HG03064 (cell line): ENCODE data around the gene IPO11.

Source experiments
- ATAC-seq: cut with Tn5 transposase; IDR thresholded peaks from one replicate; pipeline ENCODE4 v1.9.1; 2021; ENCODE audit warnings: low read depth; ENCODE audit not compliant: unreplicated experiment

The IPO11 gene

DNA sequence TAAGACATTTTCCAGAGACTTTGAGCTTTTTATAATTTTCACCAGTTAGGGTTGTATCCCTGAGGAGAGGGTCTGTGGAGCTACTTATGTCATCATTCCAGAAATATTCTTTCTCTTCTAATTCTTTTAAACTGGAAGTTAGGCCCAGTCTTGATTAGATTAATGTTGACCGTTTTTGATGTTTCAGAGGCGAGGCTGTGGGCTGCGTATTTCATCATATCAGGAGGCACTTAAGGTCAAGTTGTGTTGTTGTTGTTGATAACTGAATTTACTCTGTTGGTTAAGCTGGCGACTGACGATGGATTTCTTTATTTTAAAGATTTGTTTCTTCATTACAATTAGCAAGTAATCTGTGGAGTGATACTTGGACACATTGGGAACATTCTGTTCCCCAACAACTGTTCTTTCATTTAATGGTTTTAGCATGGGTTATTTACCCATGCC, 20.1 kb downstream of the IPO11 start:
- no peak for ATAC-seq

DNA sequence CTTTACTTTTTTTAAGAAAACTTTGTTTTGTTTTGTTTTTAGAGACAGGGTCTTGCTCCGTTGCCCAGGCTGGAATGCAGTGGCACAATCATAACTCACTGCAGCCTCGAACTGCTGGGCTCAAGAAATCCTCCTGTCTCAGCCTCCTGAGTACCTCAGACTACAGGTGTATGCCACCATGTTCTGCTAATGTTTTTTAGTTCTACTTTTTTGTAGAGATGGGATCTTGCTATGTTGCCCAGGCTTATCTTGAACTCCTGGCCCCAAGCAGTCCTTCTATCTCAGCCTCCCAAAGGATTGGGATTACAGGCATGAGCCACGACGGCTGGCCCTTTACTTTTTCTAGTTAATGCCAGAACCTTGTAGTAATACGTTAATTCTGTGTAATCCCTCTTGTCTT, 36.0 kb downstream of the IPO11 start:
- ATAC-seq, result no peak

DNA sequence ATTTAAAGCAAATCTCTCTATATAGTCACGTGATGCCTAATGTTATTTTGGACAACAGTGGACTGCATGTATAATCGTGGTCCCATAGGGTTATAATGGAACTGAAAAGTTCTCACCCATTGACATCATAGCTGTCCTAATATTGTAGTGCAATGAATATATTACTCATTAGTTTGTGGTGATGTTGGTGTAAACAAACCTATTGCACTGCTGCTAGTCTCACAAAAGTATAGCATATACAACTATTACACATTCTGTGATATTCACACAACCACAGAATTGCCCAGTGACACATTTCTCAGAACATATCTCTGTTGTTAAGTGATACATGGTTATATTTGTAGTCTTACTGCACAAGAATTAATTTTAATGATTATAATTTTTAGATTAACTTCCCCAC, 37.7 kb downstream of the IPO11 start:
- no peak for ATAC-seq

DNA sequence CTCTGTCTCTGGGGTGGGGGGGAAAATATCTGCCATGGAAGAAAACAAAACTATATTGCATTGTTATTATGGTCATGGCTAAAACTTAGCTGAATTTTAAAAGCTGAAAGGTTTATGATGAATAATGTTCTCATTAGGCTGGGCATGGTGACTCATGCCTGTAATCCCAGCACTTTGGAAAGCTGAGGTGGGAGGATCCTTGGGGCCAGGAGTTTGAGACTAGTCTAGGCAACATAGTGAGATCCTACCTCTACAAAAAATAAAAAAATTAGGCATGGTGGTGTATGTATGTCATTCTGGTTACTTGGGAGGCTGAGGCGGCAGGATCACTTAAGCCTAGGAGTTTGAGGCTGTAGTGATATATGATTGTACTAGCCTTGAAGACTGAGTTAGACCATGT, 44.5 kb downstream of the IPO11 start:
- ATAC-seq, result no peak

DNA sequence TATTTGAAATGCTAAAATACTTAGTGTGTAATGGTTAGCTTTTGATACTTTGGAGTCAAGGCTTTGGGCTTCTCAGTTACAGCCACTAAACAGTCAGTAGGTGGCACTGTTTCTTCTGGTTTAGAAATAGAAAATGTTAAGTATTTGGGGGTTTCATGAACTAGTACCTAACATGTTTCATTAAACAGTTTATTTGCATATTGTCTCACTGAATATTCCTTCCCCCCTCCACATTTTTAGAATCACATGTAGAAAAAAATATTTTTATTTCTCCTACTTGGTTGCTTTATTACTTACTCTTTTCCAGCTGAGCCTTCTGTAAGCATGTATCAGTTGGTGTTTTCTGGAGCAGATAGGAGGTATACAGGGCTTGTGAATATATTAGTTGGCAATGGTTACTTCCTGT, 48.0 kb downstream of the IPO11 start:
- ATAC-seq, result peak; percentile 59

DNA sequence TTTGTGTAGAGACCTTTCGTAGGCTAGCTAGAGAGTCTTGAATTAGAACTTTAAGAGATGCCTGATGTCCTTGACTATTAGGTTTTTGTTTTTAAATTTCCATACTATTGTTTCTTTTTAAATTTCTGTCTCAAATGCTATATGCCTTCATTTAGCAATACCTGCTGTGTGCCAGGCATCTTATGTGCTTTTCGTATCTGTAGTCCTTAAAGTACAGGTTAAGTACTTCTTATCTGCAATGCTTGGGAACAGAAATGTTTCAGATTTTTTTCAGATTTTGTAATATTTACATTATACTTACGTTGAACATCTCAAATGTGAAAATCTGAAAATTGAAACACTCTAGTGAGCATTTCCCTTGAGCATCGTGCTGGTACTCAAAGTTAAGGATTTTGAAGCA, 49.0 kb downstream of the IPO11 start:
- ATAC-seq, result no peak

DNA sequence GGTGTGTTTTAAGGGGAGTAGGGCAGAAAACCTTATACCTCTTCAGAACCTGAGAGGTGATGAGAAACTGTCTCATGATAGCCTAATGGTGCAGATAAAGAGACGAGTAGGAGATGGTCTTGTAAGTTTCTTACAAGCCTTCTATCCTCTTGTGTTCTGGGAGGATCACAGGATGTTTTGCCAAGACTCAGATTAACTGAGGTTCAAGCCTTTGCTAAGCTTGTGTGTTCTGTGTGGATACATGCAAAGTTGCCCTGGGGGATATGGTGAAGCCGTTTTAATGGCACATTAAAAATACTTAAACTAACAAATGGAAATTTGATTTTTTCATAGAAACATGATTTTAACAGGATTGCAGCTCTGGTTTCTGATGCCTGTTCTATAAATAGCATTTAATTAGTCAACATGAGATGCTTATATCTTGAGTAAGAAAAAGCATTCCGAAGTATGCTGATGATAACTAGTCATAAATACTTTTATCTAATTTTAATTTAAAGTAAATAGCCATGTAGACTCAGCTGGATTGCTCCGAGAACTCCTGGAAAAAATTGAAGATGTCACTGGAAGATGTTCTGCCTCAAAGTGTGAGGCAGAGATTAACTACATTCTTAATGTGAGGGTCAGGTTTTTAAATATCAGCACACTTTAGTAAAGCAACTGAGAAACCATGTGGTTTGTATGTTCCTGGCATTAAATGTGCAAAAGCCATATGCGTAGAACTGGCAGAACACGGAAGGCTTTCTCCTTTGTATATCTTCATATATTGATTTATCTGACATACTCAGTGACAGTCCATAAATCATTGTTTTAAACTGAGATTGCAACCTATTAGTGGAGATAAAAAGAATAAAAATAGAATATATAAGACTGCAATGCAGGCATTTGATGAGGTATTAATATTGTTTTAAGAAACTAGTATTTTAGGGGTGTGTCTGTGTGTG, 53.7 kb downstream of the IPO11 start:
- ATAC-seq, result no peak

DNA sequence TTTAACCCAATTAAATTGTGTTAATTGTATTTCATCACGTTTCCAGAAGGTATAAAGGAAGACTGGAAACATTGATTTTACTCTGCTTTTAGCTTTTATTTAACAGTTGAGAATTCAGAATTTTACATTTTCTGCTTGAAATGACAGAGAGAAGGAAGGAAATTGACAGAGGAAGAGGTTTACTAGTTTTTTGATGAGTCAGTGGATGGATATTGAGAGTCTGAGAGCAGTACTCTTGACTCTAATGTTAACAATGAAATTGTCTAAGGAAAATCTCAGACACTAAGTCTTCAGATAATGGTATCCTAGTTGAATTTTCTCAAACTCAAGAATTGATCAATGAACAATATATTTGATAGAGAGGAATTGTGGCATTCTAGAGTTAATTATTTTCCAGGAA, 60.6 kb downstream of the IPO11 start:
- no peak for ATAC-seq

DNA sequence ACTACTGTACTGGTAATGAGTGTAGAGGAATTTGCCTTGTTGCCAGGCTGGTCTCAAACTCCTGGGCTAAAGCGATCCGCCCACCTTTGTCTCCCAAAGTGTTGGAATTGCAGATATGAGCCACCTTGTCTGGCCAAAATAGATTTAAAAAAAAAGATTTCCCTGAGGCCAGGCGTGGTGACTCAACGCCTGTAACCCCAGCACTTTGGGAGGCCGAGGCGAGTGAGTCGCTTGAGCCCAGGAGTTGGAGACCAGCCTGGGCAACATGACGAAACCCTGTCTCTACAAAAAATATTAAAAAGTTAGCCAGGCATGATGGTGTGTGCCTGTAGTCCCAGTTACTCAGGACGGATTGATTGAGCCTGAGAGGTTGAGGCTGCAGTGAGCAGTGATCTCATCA, 62.5 kb downstream of the IPO11 start:
- no peak for ATAC-seq

DNA sequence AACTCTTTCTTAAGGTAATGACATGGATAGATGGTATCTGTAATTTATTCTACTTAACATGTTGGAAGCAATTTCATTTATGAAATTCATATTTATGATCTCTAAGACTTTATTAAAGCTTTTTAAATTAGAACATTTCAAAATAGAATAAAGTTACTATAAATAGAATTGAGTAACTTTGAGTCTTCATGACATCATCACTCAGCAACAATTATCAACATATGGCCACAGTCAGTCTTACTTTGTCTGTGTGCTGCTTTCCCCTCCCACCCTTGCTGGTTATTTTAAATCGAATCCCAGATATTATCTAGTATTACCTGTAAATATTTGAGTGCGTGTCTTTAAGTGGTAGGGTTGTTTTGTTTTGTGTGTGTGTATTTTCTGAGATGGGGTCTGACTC, 65.2 kb downstream of the IPO11 start:
- no peak for ATAC-seq

DNA sequence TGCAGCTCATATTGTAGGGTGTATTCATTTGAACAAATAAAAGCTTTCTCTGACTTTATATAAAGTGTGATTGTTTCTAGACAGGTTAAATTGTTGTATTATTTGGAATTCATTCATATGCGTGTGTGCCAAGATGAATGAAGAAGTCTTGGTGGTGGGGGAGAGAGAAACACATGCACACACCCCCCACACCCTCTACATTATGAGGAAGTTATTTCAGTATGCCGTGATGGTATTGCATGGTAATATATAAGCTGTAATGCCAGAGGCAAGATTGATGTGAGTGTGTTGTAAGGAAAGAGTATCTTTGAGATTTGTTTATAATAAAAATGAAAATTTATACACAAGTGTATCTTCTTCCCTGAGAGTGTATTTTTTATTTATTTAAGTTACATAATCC, 71.0 kb downstream of the IPO11 start:
- ATAC-seq, result no peak

DNA sequence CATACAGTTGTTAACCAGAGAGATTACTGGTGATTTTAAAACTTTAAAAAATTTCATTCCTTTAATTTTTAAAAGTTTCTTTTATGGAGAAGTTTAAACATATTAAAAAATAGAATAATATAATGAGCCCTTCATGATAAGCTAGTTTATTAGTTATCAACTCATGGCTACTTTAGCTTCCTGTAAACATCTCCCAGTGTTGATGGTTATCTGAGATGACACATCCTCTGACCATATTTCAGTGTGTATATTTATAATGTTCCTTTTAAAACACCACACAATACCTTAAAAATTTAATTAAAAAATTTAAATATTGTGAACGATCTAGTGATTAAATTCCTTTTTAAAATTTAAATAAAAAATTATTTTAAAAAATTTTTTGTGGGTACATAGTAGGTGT, 74.1 kb downstream of the IPO11 start:
- no peak for ATAC-seq

DNA sequence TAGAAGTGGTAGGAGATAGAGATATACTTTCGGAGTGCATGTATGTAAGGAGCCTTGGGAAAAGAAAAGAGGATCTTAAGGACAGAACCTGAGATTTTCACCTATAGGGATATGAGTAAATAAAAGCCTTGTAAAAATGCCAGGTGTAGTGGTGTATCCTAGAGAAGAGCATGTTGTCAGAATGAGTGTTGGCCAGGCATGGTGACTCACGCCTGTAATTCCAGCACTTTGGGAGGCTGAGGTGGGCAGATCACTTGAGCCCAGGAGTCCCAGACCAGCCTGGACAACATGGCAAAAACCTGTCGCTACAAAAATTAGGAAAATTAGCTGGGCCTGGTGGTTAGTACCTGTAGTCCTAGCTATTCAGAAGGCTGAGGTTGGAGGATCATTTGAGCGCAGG, 76.0 kb downstream of the IPO11 start:
- ATAC-seq, result no peak

DNA sequence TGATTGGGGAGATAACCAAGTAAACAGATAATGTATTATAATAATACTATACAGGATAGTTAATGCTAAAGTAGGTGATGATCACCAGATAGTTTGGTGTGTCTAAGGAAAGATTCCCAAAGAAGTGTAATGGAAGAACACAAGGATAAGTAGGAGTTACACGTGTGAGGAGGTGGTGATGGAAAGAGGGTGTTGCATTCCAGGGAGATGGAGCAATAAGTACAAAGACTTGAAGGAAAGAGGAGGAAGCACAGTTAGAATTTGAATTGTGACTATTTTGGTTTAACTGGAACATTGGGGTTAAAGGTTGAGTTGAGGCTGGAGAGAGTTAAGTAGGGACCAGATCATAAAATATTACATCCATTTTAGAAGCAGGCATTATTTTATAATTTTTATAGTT, 76.9 kb downstream of the IPO11 start:
- ATAC-seq, result no peak

DNA sequence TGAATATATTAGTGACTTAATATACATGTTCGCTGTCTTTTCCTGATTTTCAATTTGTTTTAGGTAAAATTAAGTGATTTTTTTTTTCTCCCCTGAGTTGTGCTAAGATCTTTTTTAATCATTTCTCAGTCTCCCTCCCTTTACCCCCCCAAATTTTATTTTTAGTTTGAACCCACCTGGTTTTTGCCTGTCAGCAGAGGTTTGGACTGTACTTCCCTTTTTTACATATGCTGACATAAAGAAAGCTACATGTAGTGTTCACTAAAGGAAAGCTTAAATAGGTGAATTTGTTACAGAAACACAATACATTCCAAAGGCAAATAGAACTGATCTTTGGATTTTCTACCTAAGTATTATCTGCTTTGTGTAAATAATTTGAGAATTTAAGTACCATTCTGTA, 82.2 kb downstream of the IPO11 start:
- ATAC-seq, result no peak

DNA sequence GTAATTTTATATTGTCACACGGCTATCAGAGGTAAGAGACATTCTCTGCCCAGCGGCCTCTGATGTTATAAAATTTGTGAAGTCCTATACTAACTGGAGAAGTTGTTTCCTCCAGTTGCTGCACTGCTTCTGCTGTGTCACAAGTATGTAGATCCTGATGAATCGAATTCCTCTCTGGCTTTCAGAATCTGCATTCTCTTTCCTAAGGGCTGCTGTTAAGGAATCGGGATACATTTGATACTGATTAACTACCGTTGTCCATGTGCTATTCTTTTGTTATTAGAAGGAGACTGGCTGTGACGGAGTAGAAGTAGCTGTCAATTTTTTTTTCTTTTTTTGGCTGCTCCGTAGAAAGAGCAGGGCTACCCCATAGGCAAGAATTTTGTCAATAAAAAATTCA, 84.3 kb downstream of the IPO11 start:
- no peak for ATAC-seq

DNA sequence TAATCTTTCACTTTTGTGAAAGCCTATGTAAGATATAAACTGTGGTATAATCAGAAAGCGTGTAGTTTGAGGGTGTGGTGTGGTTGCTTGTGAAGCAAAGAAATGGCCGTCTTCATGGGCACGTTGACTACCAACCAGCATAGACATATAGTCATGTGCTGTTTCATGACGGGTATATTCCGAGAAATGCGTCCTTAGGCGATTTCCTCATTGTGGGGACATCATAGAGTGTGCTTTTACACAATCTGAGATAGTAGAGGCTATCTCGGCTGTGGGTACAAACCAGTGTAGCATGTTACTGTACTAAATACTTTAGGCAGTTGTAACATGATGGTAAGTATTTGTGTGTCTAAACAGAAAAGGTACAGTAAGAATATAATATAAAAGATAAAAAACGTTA, 86.4 kb downstream of the IPO11 start:
- ATAC-seq, result no peak

DNA sequence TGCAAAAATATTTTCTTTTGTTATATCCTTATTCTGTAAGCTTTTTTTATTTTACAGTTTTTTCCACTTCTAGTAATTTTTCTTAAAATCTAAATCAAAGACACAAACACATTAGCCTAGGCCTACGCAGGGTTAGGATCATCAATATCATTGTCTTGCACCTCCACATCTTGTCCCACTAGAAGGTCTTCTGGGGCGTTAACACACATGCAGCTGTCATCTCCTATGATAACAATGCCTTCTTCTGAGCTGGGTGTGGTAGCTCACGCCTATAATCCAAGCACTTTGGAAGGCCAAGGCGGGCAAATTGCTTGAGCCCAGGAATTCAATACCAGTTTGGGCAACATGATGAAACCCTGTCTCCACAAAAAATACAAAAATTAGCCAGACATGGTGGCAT, 87.2 kb downstream of the IPO11 start:
- no peak for ATAC-seq

DNA sequence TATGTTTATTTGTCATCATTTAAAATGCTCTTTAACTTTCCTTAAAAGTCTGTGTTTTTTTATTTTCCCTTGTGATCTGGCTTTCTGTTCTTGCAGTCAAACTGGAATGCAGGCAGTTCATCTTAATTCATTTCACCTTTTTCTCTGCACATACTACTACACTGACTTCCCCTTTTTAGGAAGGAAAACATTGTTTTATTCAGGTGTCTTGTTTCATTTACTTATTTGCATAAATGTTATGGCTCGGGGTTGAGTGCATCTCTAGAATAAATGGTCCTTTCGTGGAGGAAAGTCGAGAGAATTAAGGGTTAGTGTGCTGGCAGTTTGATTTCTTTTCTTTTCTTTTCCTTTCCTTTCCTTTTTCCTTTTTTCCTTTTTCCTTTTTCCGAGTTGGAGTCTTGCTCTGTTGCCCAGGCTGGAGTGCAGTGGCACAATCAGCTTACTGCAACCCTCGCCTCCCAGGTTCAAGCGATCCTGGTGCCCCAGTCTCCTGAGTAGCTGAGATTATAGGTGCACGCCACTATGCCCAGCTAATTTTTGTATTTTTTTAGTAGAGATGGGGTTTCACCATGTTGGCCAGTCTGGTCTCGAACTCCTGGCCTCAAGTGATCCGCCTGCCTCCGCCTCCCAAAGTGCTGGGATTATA, 90.0 kb downstream of the IPO11 start:
- no peak for ATAC-seq

DNA sequence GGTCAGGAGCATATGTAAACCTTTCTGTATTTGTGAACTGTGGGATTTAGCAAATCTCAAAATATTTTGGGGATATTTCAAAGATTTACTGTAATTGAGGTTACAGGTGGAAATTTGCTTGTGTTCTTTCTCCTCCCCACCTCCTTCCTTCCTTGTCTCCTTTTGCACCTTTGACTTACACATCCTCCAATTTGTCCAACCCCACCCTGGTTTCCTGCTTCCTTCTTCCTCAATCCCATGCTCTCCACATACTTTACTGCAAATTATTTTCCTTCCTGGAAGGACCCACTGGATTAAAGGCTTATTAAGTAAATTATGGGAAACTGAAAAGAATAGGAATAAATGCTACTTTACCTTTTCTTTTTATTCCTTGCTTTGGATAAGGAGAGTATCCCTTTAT, 91.6 kb downstream of the IPO11 start:
- ATAC-seq, result no peak

DNA sequence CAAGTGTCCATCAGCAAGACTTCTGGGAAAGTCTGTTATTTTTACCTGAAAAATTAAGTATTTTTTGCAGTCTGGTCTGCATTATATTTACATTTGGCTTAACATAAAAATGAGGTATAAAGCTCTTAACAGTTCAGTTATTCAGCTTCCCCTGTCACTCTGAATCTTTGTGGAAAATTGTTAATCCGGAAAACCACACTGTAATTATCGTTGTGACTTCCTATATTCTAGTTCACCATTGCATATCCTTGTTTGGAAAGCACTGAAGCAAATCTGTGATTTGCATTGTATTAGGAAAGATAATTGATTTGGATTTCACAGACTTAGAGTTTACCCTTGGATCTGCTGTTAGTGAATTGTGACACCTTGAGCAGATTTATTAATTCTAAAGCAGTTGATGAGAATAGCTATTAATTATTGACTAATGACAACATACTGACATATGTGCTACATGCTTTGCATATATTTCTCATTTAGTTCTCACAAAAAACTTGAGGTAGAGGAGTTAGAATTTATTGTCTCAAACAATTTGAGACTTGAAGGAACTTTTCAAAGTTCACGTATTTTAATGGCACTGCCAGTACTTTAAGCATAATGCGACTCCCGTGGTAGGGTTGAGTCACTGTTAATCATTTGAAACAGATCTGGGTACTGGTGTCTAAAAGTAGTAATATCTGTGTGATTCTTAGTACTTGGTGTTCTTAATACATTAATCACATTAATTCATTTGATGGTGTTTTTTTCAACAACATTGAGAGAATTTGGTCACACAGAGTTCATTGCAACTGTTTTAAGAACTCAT, 94.3 kb downstream of the IPO11 start:
- no peak for ATAC-seq
